Endodermal cell (in vitro differentiated cells): ENCODE measurements around the gene GINS2. TPM values are rescaled to one million over a fixed set of nuclear protein-coding genes. Genes with fewer than 3 reads are reported as not detected.

Experiments used
- DNase-seq: peaks from one replicate; pipeline ENCODE4 v3.0.0-alpha.2; 2017
- H3K27ac ChIP-seq: 2 replicates; pipeline ENCODE4 v1.5.1; 2013; ENCODE audit warnings: mild to moderate bottlenecking, low read depth, low read length, moderate library complexity
- H3K27me3 ChIP-seq: 2 replicates; pipeline ENCODE4 v1.6.1; 2013; ENCODE audit warnings: mild to moderate bottlenecking, low read length, moderate library complexity; ENCODE audit not compliant: insufficient read depth, control insufficient read depth, poor library complexity, severe bottlenecking
- H3K36me3 ChIP-seq: 2 replicates; pipeline ENCODE4 v1.7.0; 2013; ENCODE audit warnings: mild to moderate bottlenecking, low read length, moderate library complexity; ENCODE audit not compliant: control insufficient read depth, insufficient read depth
- H3K4me1 ChIP-seq: one replicate; pipeline ENCODE4 v1.7.0; 2013; ENCODE audit warnings: low read length; ENCODE audit not compliant: control insufficient read depth, insufficient read depth
- H3K4me3 ChIP-seq: 2 replicates; pipeline ENCODE4 v1.5.1; 2013; ENCODE audit warnings: mild to moderate bottlenecking, low read length, moderate library complexity
- H3K9ac ChIP-seq: 2 replicates; pipeline ENCODE4 v1.6.1; 2013; ENCODE audit warnings: mild to moderate bottlenecking, low read length, moderate library complexity; ENCODE audit not compliant: poor library complexity, severe bottlenecking; ENCODE audit errors: extremely low read depth
- H3K9me3 ChIP-seq: 2 replicates; pipeline ENCODE4 v1.6.1; 2013; ENCODE audit warnings: mild to moderate bottlenecking, low read length, moderate library complexity; ENCODE audit not compliant: control insufficient read depth
- H3K27ac Mint-ChIP-seq: 2 replicates; pipeline ENCODE4 v1.8.0; 2020; ENCODE audit warnings: mixed read lengths
- H3K27me3 Mint-ChIP-seq: 2 replicates; pipeline ENCODE4 v1.8.0; 2021; ENCODE audit warnings: mild to moderate bottlenecking, mixed read lengths; ENCODE audit not compliant: insufficient read depth
- H3K36me3 Mint-ChIP-seq: 2 replicates; pipeline ENCODE4 v1.8.0; 2020; ENCODE audit warnings: low read depth, mixed read lengths
- H3K4me1 Mint-ChIP-seq: 2 replicates; pipeline ENCODE4 v1.8.0; 2020; ENCODE audit warnings: mixed read lengths
- H3K4me3 Mint-ChIP-seq: 2 replicates; pipeline ENCODE4 v1.8.0; 2020; ENCODE audit warnings: mild to moderate bottlenecking, moderate library complexity, mixed read lengths
- H3K9me3 Mint-ChIP-seq: 2 replicates; pipeline ENCODE4 v1.8.0; 2020; ENCODE audit warnings: mild to moderate bottlenecking, mixed read lengths
- CTCF ChIP-seq: fragments of 200-600 bp; sonication (generic); conservative IDR thresholded peaks from 2 replicates; pipeline ENCODE4 v1.5.0; 2021; ENCODE audit warnings: antibody characterized with exemption, mild to moderate bottlenecking
- WGBS, 2 experiments: methylation state at CpG; one replicate each; pipeline versions ENCODE4 v1.1.5 to v1.1.7; 2013; ENCODE audit warnings: missing lambda C conversion rate in 2 of 2, mixed read lengths in 1 of 2; ENCODE audit not compliant: insufficient coverage in 1 of 2, insufficient read length in 1 of 2; 5-methylcytosine and 5-hydroxymethylcytosine counted together
- long read RNA-seq, 4 experiments: library from polyadenylated mRNA in 2 of 4; library from RNA in 1 of 4; library from capped mRNA in 1 of 4; stranded (forward) in 3 of 4; unstranded in 1 of 4; transcript quantifications; one replicate each; pipeline ENCODE4 v2.0.0, GENCODE V29; 2020 to 2021; ENCODE audit warnings: inconsistent platforms in 1 of 4
- polyA plus RNA-seq, 2 experiments: library from polyadenylated mRNA; stranded (reverse); fragments of 50-300 nt; gene quantifications; one replicate each; pipeline ENCODE4 v1.2.3, GENCODE V29; 2013
- total RNA-seq, 2 donors: library from RNA; stranded (reverse); fragmentation: NEBNext Ultra II Directional in 1 of 2; extraction: Animal tissue kit (Norgen Biotek cat#: 25700) in 1 of 2; gene quantifications; 2 replicates in 1 of 2; 3 replicates in 1 of 2; pipeline ENCODE4 v1.2.1, GENCODE V29; 2021

The GINS2 gene
- 10 to 100 TPM; 32.8 to 42.3 TPM for total RNA-seq
- 31.2 TPM for polyA plus RNA-seq (2013, experiment 1 of 2)
- 30.9 TPM for polyA plus RNA-seq (2013, experiment 2 of 2)
- long read RNA-seq, experiment 1, transcript GINS2-201 (5 exons, 2,673 nt) = major isoform, 31 of 38 reads
- long read RNA-seq, experiment 1, partial matches to known transcripts = 2 of 38 reads
- long read RNA-seq, experiment 1, other reads (novel, unspliced or antisense) = 5 of 38 reads
- long read RNA-seq, experiment 2, transcript GINS2-201 (5 exons, 2,673 nt) = major isoform, 67 of 74 reads
- long read RNA-seq, experiment 2, partial matches to known transcripts = 1 of 74 reads
- long read RNA-seq, experiment 2, other reads (novel, unspliced or antisense) = 6 of 74 reads
- long read RNA-seq, experiment 3, transcript GINS2-201 (5 exons, 2,673 nt) = major isoform, 120 of 125 reads
- long read RNA-seq, experiment 3, partial matches to known transcripts = 1 of 125 reads
- long read RNA-seq, experiment 3, other reads (novel, unspliced or antisense) = 4 of 125 reads
- long read RNA-seq, experiment 4, transcript GINS2-201 (5 exons, 2,673 nt) = major isoform, 55 of 63 reads
- long read RNA-seq, experiment 4, partial matches to known transcripts = 6 of 63 reads
- long read RNA-seq, experiment 4, other reads (novel, unspliced or antisense) = 2 of 63 reads

- Mint-ChIP-seq H3K9me3 (no peaks in the 10 kb centered on the region), H3K27me3 (peaks cover 10% of the 10 kb centered on the region), H3K4me3 (peak within 1 kb of the TSS; percentile 67), H3K27ac (peak within 1 kb of the TSS; percentile 76), H3K4me1 (no peaks in the 10 kb centered on the region), H3K36me3 (peaks cover 12% of the 10 kb centered on the region)
- Histone ChIP-seq H3K4me3 (peak within 1 kb of the TSS; percentile 82), H3K9ac (peak within 1 kb of the TSS; percentile 67), H3K27ac (no peak within 1 kb of the TSS), H3K9me3 (no peaks in the 10 kb centered on the region), H3K27me3 (no peaks in the 10 kb centered on the region), H3K36me3 (peaks cover 5% of the 10 kb centered on the region), H3K4me1 (no peaks in the 10 kb centered on the region)
- DNase-seq = peak; percentile 97
- WGBS, 2 experiments = 2 to 4% methylated on average over 34 to 79 of the region's 86 CpGs
- no peak for TF ChIP-seq CTCF
Observed at GRCh38 chr16:85688586-85689284, at the start of gene GINS2. TSS of gene GINS2 (minus strand) at chr16:85688954. CDS start at chr16:85688898, 56 bp downstream.

GRCh38 chr16:85736921-85737320, 48.2 kb upstream of the GINS2 start:
- Histone ChIP-seq H3K4me1 (no peaks in the 10 kb centered on the region), H3K9me3 (no peaks in the 10 kb centered on the region), H3K36me3 (no peaks in the 10 kb centered on the region), H3K27me3 (no peaks in the 10 kb centered on the region), H3K9ac (no peak overlapping the region), H3K4me3 (no peak overlapping the region), H3K27ac (no peak overlapping the region)
- TF ChIP-seq CTCF = no peak
- Mint-ChIP-seq H3K27ac (no peak overlapping the region), H3K9me3 (no peaks in the 10 kb centered on the region), H3K27me3 (no peaks in the 10 kb centered on the region), H3K36me3 (peaks cover 2% of the 10 kb centered on the region), H3K4me3 (no peak overlapping the region), H3K4me1 (no peaks in the 10 kb centered on the region)
- DNase-seq = no peak
- WGBS, 2 experiments = 89 to 92% methylated on average over 8 to 9 of the region's 9 CpGs

- H3K36me3 Mint-ChIP-seq = peaks cover 2% of the 10 kb centered on the region
- H3K9me3 ChIP-seq = no peaks in the 10 kb centered on the region
- no peak overlapping the region for H3K9ac ChIP-seq
- H3K4me3 ChIP-seq = no peak overlapping the region
- H3K4me1 Mint-ChIP-seq = no peaks in the 10 kb centered on the region
- H3K27me3 Mint-ChIP-seq = no peaks in the 10 kb centered on the region
- no peaks in the 10 kb centered on the region for H3K27me3 ChIP-seq
- no peak overlapping the region for H3K27ac Mint-ChIP-seq
- DNase-seq = no peak
- H3K27ac ChIP-seq = no peak overlapping the region
- H3K36me3 ChIP-seq = no peaks in the 10 kb centered on the region
- no peaks in the 10 kb centered on the region for H3K4me1 ChIP-seq
- H3K9me3 Mint-ChIP-seq = no peaks in the 10 kb centered on the region
- H3K4me3 Mint-ChIP-seq = no peak overlapping the region
- WGBS, 2 experiments = 67 to 79% methylated on average over 3 to 6 of the region's 6 CpGs
- TF ChIP-seq CTCF = no peak
Observed at GRCh38 chr16:85735946-85736345, 47.2 kb upstream of the GINS2 start.
